GM12878 (cell line): ENCODE measurements around the gene BBLN. TPM values are rescaled to one million over a fixed set of nuclear protein-coding genes. Genes with fewer than 3 reads are reported as not detected.

ENCODE experiments used
- ATAC-seq: fragments of 200-7000 bp; cut with Tn5 transposase; 3 replicates; pipeline ENCODE4 v1.9.1; 2020; ENCODE audit warnings: mild to moderate bottlenecking, moderate library complexity
- BruUV-seq: library from RNA; stranded (reverse); fragments of 400-500 nt; replicated peaks from 2 replicates; lab custom pipeline; 2021; lab: Mats Ljungman, UMichigan
- CTCF ChIA-PET: fragments of 300-600 bp; sonication (Branson Sonifier 250); formaldehyde crosslinking; extraction: SDS; loops from one replicate; lab custom pipeline; 2021; ENCODE audit warnings: inconsistent platforms; lab: Yijun Ruan, JAX
- POLR2A ChIA-PET: fragments of 350-600 bp; formaldehyde crosslinking; extraction: SDS; loops from one replicate; lab custom pipeline; 2021; ENCODE audit warnings: inconsistent platforms; lab: Charles Lee
- RAD21 ChIA-PET: fragments of 300-600 bp; sonication (Branson Sonifier 250); formaldehyde crosslinking; loops from one replicate; lab custom pipeline; 2023; ENCODE audit warnings: antibody characterized with exemption; ENCODE audit not compliant: unreplicated experiment; lab: Charles Lee
- SMC1A ChIA-PET: fragments of 300-600 bp; sonication (Branson Sonifier 250); formaldehyde crosslinking; loops from one replicate; lab custom pipeline; 2023; ENCODE audit not compliant: unreplicated experiment, uncharacterized antibody; lab: Charles Lee
- DNase-seq: peaks from one replicate; pipeline ENCODE4 v3.0.0-alpha.2; 2011; ENCODE audit warnings: low read depth, low spot score
- FAIRE-seq: peaks from 3 replicates; lab custom pipeline; 2011; peaks lifted over from hg19 to GRCh38; lab: Jason Lieb, UNC
- H2AFZ ChIP-seq: 2 replicates; pipeline ENCODE4 v1.6.0; 2011; ENCODE audit warnings: low read depth, low read length, control low read depth; ENCODE audit not compliant: control insufficient read depth
- H3K27ac ChIP-seq: 2 replicates; pipeline ENCODE4 v1.5.1; 2011; ENCODE audit warnings: control low read depth; ENCODE audit not compliant: control insufficient read depth, insufficient read depth
- H3K27me3 ChIP-seq, 2 experiments: replicated peaks in 1 of 2; 2 replicates each; pipeline versions ENCODE4 v1.6.0 to v1.6.1; 2011; ENCODE audit warnings: low read length in 1 of 2; ENCODE audit not compliant: control insufficient read depth in 2 of 2, insufficient read depth in 2 of 2
- H3K36me3 ChIP-seq, 2 experiments: 2 replicates each; pipeline ENCODE4 v1.5.1; 2011; ENCODE audit warnings: low read length in 1 of 2; ENCODE audit not compliant: control insufficient read depth in 2 of 2, insufficient read depth in 2 of 2
- H3K4me1 ChIP-seq: 2 replicates; pipeline ENCODE4 v1.6.1; 2011; ENCODE audit warnings: mild to moderate bottlenecking, low read length, moderate library complexity, mixed read lengths; ENCODE audit not compliant: control insufficient read depth, insufficient read depth
- H3K4me2 ChIP-seq: 2 replicates; pipeline ENCODE4 v1.6.0; 2011; ENCODE audit warnings: control low read depth; ENCODE audit not compliant: control insufficient read depth, insufficient read depth
- H3K4me3 ChIP-seq: fragments of 200-600 bp; sonication (generic); 2 replicates; pipeline ENCODE4 v1.5.1; 2016
- H3K79me2 ChIP-seq: 2 replicates; pipeline ENCODE4 v1.6.0; 2011; ENCODE audit warnings: low read length; ENCODE audit not compliant: control insufficient read depth, insufficient read depth
- H3K9ac ChIP-seq: 2 replicates; pipeline ENCODE4 v1.8.0; 2011; ENCODE audit warnings: low read length, control low read depth, mixed read lengths; ENCODE audit not compliant: control insufficient read depth, insufficient read depth
- H3K9me3 ChIP-seq: replicated peaks from 3 replicates; pipeline ENCODE4 v1.5.1; 2011; ENCODE audit warnings: mild to moderate bottlenecking, low read length; ENCODE audit not compliant: control insufficient read depth, insufficient read depth
- H4K20me1 ChIP-seq: 2 replicates; pipeline ENCODE4 v1.6.0; 2011; ENCODE audit not compliant: control insufficient read depth, insufficient read depth
- IRF3 ChIP-seq: fragments of 450-650 bp; IDR thresholded peaks from 2 replicates; pipeline ENCODE4 v1.6.1; 2014; ENCODE audit warnings: mild to moderate bottlenecking
- NR2C1 ChIP-seq: fragments of 450-650 bp; IDR thresholded peaks from 2 replicates; pipeline ENCODE4 v1.6.1; 2017; ENCODE audit warnings: antibody characterized with exemption, mild to moderate bottlenecking, moderate library complexity
- POLR2A ChIP-seq: IDR thresholded peaks from 2 replicates; pipeline ENCODE4 v1.6.1; 2011; ENCODE audit warnings: low read depth, mild to moderate bottlenecking, low read length
- RAD51 ChIP-seq: fragments of 450-650 bp; IDR thresholded peaks from 2 replicates; pipeline ENCODE4 v1.6.1; 2016; ENCODE audit warnings: moderate library complexity, mild to moderate bottlenecking, inconsistent platforms
- STAT1 ChIP-seq: fragments of 450-650 bp; conservative IDR thresholded peaks from 2 replicates; pipeline ENCODE4 v1.6.1; 2014; ENCODE audit warnings: antibody characterized with exemption, mild to moderate bottlenecking
- TCF7 ChIP-seq: IDR thresholded peaks from 2 replicates; pipeline ENCODE4 v1.6.1; 2014; ENCODE audit warnings: antibody characterized with exemption, borderline replicate concordance
- YY1 ChIP-seq: IDR thresholded peaks from 2 replicates; pipeline ENCODE4 v1.6.1; 2011; ENCODE audit warnings: low read depth, mild to moderate bottlenecking, low read length
- ZNF622 ChIP-seq: fragments of 450-650 bp; IDR thresholded peaks from 2 replicates; pipeline ENCODE4 v1.6.1; 2017; ENCODE audit warnings: mild to moderate bottlenecking, inconsistent platforms
- WGBS: methylation state at CpG from one replicate; pipeline ENCODE4 v1.1.6; 2016; ENCODE audit warnings: low lambda C conversion rate; ENCODE audit not compliant: insufficient replicate concordance, insufficient coverage; ENCODE audit errors: missing lambda C conversion rate; 5-methylcytosine and 5-hydroxymethylcytosine counted together
- in situ Hi-C: fragments of 300-500 bp; cut with MboI; formaldehyde crosslinking; loops from 9 replicates; pipeline ENCODE4 v1.14.3; 2018; ENCODE audit warnings: mixed read lengths
- intact Hi-C: fragments of 100-400 bp; cut with micrococcal nuclease; formaldehyde crosslinking; loops from one replicate; pipeline ENCODE4 v1.14.2; 2022; ENCODE audit not compliant: unreplicated experiment
- polyA plus RNA-seq, 11 experiments: library from polyadenylated mRNA; depleted of rRNA in 4 of 11; unstranded in 6 of 11; stranded (reverse) in 5 of 11; fragments of >200 nt; fragmentation: Nextera tagmentation in 4 of 11; fragmentation: Illumina TruSeq in 1 of 11; extraction: Ambion mirVana in 4 of 11; extraction: Trizol in 1 of 11; gene quantifications; 1 replicate in 1 of 11; 2 replicates in 10 of 11; pipeline versions ENCODE4 v1.2.1 to v1.2.3, GENCODE V29; 2011 to 2016; ENCODE audit warnings: inconsistent platforms in 2 of 11, missing spikeins in 2 of 11, low read depth in 1 of 11
- total RNA-seq, 4 experiments: library from RNA; depleted of rRNA in 3 of 4; stranded (reverse); fragments of >200 nt in 3 of 4; fragmentation: Illumina TruSeq in 1 of 4; extraction: Trizol in 1 of 4; gene quantifications; 2 replicates each; pipeline versions ENCODE4 v1.2.1 to v1.2.3, GENCODE V29; 2013 to 2021

BBLN gene
- total and polyA plus RNA-seq, 10 of the 15 experiments (the other 5 are each of a cell fraction or from before 2014, with no cell fraction given) = 3.8 to 194 (median 66.2) TPM

GRCh38 chr9:128163027-128163515 lies 3.0 kb downstream of the BBLN start:
- in situ Hi-C loops (no loop called here), intact Hi-C loops (no loop called here)
- no peak for TF ChIP-seq ZNF622
- no peak for TF ChIP-seq RAD51
- no peak for TF ChIP-seq TCF7
- no peak for TF ChIP-seq IRF3
- no peak for TF ChIP-seq YY1
- TF ChIP-seq POLR2A = 0 out of 2 replicates have a peak, but pooled peaks have one; percentile 11
- TF ChIP-seq NR2C1 = no peak
- no peak for TF ChIP-seq STAT1
- Histone ChIP-seq H3K9me3 (no peaks in the 10 kb centered on the region), H3K79me2 (peaks cover 9% of the 10 kb centered on the region), H3K27me3 (no peaks in the 10 kb centered on the region), H4K20me1 (no peaks in the 10 kb centered on the region), H3K4me2 (no peak overlapping the region), H2AFZ (no peak overlapping the region), H3K4me1 (peaks cover 8% of the 10 kb centered on the region), H3K27ac (no peak overlapping the region), H3K36me3 (peaks cover 11 to 19% of the 10 kb centered on the region in 2 experiments; a peak in 3 of 4 replicates), H3K4me3 (no peak overlapping the region), H3K9ac (no peak overlapping the region)
- 96% methylated on average over 6 of the region's 6 CpGs for WGBS
- ATAC-seq (no peak), DNase-seq (no peak), FAIRE-seq (no peak)
- RAD21 ChIA-PET = no interaction called here
- SMC1A ChIA-PET = no interaction called here
- no TSS peak for BruUV-seq
- CTCF ChIA-PET = no interaction called here
- POLR2A ChIA-PET = interaction anchor here (0.6 to 1.1 kb wide), 2 partner anchors 34 to 93 kb away, joined by 3 read pairs; no protein-coding TSS in a partner anchor
